Measurements from ENCODE around the gene CASK.

The CASK gene

DNA sequence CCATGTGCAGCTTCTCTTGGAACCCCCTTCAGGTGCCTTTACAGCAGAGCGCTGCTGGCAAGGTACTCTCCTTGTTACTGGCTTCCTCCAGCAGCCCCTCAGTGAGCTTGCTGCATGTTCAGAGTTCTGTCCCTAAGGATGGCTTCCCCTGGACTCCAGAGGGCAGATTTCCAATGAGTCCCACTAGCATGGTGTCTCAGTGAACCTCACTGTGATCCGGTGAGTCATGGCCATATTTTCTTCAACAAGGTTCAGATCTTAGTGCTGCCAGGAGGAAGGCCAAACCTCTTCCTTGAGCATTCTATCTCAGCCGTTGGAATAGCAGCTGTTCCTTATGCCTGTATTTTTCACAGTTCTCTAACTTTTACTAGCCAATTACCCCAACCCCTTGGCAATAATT is 98.8 kb downstream of the CASK start:
- no peak for DNase-seq

DNA sequence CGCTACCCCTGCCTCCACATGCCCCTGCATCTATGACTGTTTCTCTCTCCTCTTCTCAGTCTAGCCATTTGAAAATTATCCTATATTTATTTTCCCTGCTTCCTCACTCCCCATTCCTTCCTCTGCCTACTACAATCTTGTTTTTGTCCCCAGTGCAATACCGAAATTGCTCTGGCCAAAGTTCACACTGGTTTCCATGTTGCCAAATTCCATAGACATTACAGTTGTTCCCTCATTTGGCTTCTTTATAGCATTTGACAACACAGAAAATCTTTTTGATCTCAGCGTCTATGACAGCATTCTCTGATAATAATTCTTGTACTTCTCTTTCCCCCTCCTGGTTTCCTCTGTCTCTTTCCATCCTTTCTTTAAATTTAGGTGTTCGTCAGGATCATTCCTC is 100.0 kb downstream of the CASK start:
- no peak for DNase-seq

DNA sequence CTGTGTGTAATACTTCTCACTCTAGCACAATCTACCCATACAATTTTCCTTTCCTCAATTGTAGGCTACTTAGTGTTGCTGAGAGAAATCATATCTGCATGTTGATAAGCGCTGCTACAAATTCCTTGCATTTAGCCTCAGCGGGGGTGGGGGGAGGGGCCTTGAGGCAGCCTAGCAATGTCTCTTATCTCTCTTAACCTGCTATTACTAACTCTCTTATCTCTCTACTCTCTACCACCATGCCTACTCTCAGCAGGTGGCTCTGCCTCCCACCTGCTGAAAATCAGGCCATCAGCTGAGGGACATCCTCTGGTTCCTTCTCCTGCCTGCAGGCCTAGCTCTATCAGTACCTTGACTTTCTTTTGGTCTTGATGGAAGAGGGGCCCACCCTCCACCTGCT is 100.5 kb downstream of the CASK start:
- no peak for DNase-seq

DNA sequence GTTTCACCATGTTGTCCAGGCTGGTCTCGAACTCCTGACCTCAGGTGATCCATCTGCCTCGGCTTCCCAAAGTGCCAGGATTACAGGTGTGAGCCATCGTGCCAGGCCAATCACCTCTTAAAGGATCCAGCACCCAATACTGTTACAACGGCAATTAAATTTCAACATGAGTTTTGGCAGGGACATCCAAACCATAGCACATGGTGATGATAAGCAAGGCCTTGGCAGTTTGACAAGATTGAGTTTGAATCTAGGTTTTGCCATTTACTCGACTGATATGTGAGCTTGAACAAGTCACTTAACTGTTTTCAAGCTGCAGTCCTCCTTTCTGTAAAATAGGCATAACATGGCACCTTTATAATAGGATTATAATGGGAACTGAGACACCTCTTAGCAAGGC is 115.3 kb downstream of the CASK start:
- DNase-seq = no peak

DNA sequence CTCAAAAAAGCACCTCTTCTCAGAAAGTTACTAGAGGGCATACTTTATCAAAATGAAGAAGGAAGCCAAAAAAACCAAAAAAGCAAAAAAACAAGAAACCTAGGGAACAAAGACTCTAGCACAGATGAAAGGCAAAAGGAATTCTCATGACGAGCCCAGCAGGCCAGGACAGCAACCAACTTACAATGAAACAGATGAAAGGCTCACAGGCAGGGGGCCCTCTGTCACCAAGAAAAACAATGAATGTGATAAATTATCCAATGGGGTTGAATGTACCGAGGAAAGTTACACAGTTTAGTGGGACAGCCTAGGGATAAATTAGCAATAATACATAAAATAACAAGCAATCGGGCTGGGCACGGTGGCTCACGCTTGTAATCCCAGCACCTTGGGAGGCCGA is 120.4 kb downstream of the CASK start:
- no peak for DNase-seq

DNA sequence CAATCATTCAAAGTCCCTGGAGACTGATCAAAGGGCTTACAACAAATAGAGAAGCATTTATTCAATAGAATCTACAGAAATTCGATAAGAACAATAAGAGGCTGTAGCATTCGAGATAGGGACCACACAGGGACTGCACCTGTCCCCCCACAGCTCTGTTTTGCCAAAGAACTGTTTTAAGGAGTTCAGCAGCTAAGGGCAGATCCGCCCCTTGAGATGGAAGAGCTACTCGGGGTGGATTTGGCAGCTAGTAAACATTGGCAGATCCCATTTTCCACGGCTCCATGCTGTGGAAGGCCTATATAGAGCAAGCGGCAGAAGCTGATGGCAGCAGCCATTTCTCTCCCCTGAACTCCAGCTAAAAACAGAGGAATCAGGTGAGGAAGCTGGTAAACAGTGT is 123.7 kb downstream of the CASK start:
- DNase-seq = no peak

DNA sequence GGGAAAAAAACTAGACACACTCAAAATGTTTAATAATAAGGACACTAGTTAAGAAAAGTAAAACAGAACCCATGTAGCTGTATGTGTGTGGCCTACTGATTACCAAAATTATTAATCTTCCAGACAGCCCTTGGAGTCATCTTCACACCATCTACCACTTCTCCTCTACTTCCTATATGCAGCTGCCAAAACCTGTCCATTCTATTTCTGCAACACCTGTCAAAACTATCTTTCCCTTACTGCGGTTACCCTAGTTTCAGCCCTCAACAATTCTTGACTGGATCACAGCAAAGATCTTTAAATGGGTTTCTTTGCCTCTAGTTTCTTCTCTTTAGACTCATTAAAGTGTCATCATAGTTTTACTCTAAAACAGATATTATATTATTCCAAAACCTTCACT is 126.8 kb downstream of the CASK start:
- DNase-seq = no peak

DNA sequence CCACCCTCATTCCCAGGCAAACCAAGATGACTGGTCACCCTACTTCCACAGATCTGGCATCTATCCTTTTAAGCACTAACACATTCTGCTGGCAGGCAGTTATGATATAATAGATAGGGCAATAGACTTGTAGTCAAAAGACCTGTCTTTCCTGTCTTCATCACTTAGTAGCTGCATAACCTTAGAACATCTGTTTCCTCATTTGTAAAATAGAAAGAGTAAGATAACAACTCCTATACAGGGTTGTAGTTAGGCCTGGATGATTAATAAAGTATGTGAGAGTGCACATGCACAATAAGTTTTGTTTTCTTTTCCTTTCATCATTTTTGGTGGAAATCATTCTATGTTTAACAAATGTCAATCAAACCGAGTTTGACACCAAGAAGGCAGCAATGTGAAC is 127.3 kb downstream of the CASK start:
- DNase-seq = no peak

DNA sequence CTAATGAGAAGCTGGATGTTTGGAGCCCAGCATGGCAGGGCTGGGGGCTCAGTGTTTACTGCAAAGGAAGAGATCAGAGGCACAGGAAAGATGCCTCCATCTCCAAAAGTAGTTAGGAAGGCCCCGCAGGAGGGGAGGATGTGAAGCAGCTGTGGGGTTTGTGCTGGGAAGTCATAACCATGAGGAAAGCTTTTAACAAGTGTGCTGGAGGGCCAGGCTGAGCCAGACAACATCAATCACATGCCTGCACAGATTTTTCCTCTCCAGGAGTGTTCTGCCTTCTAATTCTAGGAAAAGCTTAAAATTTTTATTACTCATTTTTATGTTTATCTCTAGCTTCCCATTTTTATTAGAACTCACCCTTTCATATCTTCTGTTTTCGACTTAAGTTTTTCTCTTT is 134.0 kb downstream of the CASK start:
- no peak for DNase-seq

DNA sequence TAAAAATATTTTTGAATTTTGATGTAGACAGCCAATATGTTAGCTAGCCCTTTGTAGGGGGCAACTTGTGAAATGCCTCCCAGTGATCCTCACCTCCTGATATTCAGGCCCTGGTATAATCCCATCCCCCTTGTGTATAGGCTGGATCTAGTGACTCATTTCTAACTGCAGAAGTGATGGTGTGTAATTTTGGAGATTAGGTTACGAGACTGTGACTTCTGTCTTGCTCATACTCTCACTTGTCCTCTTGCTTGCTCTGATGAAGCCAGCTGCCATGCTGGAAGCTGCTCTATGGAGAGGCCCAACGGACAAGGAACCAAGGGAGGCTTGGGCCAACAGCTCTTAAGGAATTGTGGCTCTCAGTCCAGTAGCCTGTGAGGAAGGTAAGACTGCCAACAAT is 137.7 kb downstream of the CASK start:
- no peak for DNase-seq

DNA sequence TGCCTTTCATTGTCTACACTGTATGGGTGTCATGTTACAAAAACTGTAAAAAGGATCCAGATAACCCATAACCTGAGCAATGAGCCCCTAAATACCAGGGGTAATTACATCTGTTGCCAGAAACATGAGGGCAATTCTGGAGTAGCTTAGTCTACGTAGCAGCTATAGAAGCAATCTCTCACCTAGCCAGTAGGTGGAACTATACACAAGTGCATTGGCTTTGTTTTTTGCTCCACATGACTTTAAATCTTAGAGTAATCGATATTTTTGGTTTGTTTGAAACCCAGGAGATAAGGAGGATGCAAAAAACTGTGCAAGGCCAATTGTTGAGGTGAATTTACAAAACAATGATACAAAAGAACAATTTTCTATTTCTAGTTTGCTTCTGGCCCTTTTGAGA is 141.9 kb downstream of the CASK start:
- no peak for DNase-seq

DNA sequence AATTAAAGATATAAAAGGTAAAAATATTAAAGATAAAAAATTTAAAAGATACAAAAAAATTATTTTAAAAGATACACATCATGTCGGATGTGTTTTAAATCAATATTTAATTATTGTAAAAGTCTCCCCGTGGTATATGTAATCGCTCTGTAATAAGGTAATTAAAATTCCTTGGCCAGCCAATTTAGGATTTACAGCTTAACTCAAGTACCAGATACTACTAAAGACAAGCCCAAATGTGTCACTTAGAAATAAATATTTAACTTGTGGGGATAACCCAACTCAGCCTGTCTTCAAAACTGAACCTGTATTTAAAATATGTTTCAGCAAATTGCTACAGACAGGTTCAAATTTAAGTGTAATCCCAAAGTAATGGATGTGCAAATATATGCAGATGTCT is 143.4 kb downstream of the CASK start:
- DNase-seq = no peak

DNA sequence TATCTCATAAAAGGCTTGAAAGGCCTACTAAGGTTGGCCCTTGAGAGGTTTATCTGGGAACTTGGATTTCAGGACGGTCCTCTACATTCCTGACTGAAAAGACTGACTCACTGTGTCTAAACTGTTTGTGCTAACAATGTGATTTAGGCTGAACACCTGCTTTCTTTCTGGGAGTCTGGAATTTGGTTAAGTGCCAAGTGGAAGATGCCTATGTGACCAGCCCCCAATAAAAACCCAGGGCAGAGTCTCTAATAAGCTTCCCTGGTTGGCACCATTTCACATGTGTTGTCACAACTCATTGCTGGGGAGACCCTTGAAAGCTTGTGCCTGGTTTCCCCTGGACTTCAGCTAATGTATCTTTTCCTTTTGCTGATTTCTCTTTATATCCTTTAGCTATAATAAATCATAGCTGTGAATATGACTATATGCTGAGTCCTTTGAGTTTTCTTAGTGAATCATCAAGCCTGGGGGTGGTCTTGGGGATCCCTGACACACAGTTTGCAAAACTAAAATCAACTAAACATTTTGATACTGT is 144.3 kb downstream of the CASK start:
- DNase-seq = no peak

DNA sequence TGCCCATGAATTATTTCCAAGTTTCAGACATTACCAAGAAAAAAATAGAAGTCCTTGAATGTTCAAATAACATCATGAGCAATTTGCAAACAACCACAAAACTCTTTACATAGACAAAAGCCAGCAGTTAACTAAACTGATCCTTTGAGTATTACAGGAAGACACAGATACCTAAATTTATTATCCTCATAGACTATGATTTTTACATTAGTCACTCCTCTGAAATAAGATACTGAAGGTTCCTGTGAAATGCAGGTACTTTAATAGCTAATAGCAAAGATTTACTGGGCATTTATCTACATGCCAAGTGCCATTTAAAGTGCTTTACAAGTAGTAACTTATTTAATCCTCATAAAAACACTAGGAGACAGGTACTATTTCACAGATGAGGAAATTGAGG is 161.7 kb downstream of the CASK start:
- no peak for DNase-seq

DNA sequence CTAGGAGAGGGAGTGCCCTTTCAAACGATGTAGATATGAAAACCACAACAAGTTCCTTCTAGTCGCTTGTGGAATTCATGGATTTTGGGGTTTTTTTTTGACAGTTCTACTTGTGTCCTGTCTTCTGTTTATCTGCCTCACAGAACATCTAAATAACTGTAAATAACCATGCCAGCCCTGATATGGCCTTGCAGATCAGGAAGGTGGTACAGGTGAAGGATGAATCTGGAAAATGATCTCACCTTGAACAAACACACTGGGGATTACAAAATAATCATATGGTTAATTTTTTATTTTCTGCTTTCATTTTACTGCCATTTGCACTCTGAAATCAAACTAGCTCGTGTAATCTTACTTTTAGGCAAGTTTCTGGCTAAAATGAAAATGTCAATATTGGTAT is 162.2 kb downstream of the CASK start:
- no peak for DNase-seq

DNA sequence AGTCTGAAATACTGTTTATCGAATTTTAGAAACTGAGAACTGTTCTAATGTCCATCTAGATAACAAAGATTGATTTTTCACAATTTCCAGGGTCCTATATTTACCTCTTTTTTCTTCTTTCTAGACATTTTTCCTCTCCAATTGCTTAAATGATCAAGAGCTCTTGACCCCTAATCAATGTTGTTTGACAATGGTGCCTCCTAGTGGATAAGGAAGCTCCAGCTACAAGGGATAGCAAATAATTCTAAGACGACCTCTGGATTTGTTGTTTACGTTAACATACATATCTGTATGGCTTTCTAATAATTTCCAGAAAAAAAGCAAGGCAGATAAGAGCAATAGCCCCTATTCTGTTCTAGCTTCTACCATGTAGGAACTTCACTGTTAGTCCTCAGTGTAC is 163.5 kb downstream of the CASK start:
- DNase-seq = no peak

DNA sequence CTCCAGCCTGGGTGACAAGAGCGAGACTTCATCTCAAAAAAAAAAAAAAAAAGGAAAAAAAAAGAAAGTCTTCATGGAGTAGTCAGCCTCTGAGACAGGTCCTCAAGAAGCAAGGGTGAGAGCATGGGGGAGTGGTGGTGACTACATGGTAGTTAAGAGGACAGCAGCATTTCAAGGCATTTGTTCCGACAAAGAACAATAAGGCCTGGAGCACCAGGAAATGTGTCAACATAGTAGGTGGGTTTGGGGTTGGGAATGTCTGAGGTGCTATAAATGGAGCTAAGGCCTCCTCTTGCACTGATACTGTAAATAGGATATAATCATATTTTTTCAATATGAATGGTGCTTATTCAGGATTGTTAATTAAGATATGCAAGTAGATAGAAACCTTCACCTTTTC is 165.0 kb downstream of the CASK start:
- DNase-seq = no peak

DNA sequence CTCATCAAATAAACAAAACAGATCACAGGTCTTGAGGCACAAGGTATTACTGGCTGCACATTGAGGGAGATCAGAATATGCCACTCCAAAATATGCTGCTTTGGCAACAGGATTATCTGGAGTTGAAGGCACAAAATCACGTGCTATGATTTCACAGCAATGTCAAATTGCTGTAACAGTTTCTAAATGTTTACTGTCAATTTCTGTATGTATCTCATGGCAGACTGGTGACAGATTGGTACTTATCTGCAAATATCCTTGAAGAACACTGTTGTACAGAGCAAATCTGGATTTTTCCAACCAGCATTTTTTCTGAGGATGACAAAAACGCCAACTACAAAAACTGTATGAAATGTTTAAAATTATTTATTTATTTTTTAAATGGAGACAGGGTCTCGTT is 172.6 kb downstream of the CASK start:
- DNase-seq = no peak

DNA sequence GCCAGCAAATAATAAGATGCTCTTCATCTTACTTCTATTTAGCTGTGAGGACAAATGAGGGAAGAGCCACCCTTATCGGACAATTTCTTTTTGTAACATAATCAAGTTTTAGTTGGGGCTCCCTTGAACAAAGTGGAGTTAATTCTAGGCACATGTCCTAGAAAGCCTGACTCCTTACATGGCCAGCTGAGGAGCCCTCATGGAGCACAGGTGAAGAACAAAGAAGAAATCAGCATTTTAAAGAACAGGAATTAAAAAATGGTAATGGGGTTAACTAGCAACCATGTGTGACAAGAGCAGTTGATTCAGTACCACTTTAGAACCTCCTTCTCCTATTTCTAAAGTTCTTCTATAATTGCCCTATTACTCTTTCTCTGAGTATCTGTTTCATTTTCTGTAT is 183.5 kb downstream of the CASK start:
- DNase-seq = no peak

DNA sequence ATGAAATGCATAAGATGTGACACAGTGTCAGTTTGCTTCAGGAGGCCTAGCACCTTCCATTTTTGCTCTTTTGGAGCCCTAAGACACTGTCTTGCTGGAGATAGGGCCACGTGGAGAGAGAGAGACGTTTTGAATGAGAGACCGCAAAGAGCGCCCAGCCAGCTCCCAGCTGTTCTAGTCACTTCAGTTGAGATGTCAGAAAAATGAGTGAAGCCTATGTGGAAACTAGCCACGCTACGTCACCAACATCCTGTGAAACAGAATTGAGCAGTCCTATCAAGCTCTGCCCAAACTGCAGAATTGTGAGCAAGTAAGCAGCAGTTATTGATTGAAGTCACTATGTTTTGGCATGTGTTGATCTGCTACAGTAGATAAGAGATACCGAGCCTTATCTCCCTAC is 186.3 kb downstream of the CASK start:
- DNase-seq = no peak

DNA sequence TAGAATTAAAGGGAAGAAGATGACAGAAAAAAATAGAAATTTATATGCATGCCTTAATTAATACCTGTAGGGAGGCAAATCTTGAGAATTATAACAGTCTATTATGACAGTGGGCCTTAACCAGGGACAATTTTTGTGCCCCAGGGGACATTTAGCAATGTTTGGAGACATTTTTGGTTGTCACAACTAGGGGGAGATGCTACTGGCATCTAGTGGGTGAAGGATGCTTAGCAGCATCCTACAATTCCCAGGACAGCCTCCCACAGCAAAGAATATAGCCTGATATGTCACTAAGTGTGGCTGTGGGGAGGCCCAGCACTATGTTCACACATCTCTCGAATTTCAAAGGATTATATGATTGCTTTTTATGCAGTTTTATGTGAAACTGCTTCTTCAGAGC is 188.8 kb downstream of the CASK start:
- no peak for DNase-seq

DNA sequence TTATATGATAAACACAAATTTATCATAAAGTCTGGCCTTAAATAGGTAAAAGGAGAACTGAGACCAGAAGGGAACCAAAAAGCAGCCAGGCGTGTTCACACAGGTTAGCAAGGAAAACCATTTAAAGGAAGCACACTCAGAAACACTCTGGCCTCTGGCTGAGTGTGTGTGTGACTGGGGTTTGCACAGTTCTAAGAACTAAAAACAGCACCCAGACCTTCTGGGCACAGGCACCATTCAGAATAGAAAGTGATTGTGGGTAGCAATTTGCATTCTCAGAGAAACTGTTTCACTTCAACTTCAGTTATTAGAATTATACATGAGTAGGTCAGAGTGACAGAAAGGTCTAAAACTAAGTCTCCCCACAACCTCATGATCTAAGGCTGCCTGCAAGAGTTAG is 189.4 kb downstream of the CASK start:
- no peak for DNase-seq

DNA sequence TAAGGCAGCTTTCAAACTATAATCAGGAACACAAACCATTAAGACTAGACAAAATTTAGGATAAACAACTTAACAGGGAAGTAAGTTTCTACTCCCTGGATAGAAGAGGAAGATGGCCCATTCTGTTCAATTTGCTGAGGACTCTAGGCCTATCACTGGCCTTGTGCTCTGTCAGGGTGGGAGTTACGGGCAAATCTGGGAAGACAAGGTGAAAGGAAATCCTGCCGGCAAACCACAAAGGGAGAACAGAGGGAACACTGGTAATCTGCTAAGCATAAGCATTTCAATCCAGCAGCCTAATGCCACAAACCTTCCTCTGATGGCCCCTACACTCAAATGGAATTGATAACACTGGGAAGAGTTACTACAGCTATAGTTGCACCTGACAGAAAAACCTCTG is 191.1 kb downstream of the CASK start:
- DNase-seq = no peak

DNA sequence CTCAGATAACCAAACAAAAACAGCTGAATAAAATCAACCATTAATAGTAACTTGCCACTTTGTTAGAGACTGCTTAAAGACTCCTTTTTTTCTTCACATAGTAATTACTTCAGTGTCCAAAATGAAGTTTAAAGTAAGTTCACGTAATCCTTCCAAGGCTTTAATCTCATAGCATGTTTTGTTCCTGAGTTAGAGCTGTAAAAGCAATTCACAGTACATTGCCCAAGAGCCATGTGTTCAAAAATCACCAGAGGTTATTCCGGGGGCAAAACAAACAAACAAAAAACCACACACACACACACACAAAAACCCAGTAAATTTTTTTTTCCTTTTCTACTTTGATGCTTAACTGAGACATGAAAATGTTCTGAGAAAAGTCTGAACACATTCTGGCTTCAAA is 193.3 kb downstream of the CASK start:
- DNase-seq = no peak

DNA sequence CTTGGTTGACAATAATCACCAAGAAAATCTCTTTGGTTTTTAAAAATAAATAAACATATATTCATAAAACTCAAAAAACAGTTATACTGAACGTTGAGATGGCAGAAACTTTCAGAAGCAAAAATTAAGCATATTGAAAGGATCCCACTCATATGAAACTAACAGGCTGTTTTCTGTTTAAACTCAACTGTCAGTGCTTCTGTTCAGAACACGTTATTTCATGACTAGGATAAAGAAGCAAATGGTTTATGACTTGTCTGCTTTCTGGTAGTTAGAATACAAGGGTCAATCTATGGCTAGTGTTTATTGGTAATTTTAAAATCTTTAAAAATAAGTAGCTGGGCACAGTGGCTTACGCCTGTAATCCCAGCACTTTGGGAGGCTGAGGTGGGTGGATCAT is 195.2 kb downstream of the CASK start:
- no peak for DNase-seq

DNA sequence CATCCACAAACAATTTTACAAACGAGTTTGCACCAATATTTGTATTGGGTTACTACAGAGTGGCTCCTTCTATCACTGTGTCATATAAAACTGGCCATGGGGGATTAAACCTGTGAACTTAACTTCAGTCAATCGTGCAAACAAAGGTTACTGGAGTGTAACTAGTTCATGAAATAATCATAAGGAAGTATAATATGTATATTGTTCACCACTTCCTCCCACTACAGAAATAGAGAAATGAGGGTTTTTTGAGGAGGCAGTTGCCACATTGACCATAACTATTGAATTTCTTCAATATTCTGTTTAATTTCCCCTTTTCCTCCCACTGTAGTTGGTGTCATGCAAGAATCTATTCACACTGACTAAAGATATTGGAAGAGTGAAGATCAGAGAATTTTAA is 199.5 kb downstream of the CASK start, which contains the start of gene GPR82:
TSS of gene GPR82 (plus strand) at position 356 of the 400 bp plus-strand sequence. CDS start 2,846 bp downstream, outside the sequence.
- DNase-seq = no peak

Data from activated CD4-positive, CD25-positive, alpha-beta regulatory T cell treated with anti-CD3 and anti-CD28 coated beads, Interleukin-2, amount 50 U/mL, for 72 hours (primary cell).